HepG2 (cell line): ENCODE measurements around the gene SAMD8. TPM values are rescaled to one million over a fixed set of nuclear protein-coding genes. Genes with fewer than 3 reads are reported as not detected.

Experiments used
- BCL6 ChIP-seq: IDR thresholded peaks from 2 replicates; pipeline ENCODE4 v1.6.1; 2016; ENCODE audit warnings: missing genetic modification reagents, missing compliant biosample characterization
- BRCA1 ChIP-seq: sonication (generic); formaldehyde crosslinking; IDR thresholded peaks from 2 replicates; pipeline ENCODE4 v1.4.0; 2020; ENCODE audit warnings: missing genetic modification reagents
- EHMT2 ChIP-seq: fragments of 200-600 bp; sonication (generic); IDR thresholded peaks from 2 replicates; pipeline ENCODE4 v1.7.0; 2017; ENCODE audit warnings: antibody characterized with exemption, low read depth, low read length, borderline replicate concordance
- IKZF4 ChIP-seq: sonication (generic); formaldehyde crosslinking; IDR thresholded peaks from 2 replicates; pipeline ENCODE4 v1.5.1; 2020; ENCODE audit warnings: borderline replicate concordance, mild to moderate bottlenecking, low read depth, missing genetic modification reagents; ENCODE audit errors: not compliant biosample characterization
- IRX3 ChIP-seq: sonication (generic); formaldehyde crosslinking; IDR thresholded peaks from 2 replicates; pipeline ENCODE4 v1.8.1; 2023; ENCODE audit warnings: mild to moderate bottlenecking, low read depth, missing genetic modification reagents, borderline replicate concordance
- MAFF ChIP-seq: IDR thresholded peaks from 2 replicates; pipeline ENCODE4 v1.6.1; 2011; ENCODE audit warnings: low read depth, low read length, improper control_type of control experiment
- NR3C1 ChIP-seq: sonication (generic); formaldehyde crosslinking; IDR thresholded peaks from 2 replicates; pipeline ENCODE4 v1.4.0; 2020; ENCODE audit warnings: missing genetic modification reagents
- PPARG ChIP-seq: conservative IDR thresholded peaks from 2 replicates; pipeline ENCODE4 v1.6.1; 2016; ENCODE audit warnings: missing biosample characterization, missing genetic modification reagents
- SETDB1 ChIP-seq: sonication (generic); formaldehyde crosslinking; IDR thresholded peaks from 2 replicates; pipeline ENCODE4 v1.5.1; 2020; ENCODE audit warnings: missing genetic modification reagents, mild to moderate bottlenecking, borderline replicate concordance
- ZNF619 ChIP-seq: sonication (generic); formaldehyde crosslinking; IDR thresholded peaks from 2 replicates; pipeline ENCODE4 v1.4.0; 2020; ENCODE audit warnings: mild to moderate bottlenecking, missing genetic modification reagents
- polyA plus RNA-seq, 8 experiments: library from polyadenylated mRNA; depleted of rRNA in 3 of 8; stranded (reverse) in 7 of 8; unstranded in 1 of 8; fragments of >200 nt; fragmentation: Illumina TruSeq in 4 of 8; extraction: Trizol in 4 of 8; gene quantifications; 2 replicates each; pipeline versions ENCODE4 v1.2.1 to v1.2.3, GENCODE V29; 2011 to 2016; ENCODE audit warnings: low read depth in 4 of 8, missing spikeins in 1 of 8, mixed read lengths in 1 of 8; ENCODE audit not compliant: insufficient read depth in 1 of 8
- total RNA-seq, 5 experiments: library from RNA; depleted of rRNA; stranded (reverse); fragments of >200 nt; fragmentation: Illumina TruSeq; extraction: Trizol; gene quantifications; 2 replicates each; pipeline ENCODE4 v1.2.3, GENCODE V29; 2016; ENCODE audit warnings: low read depth in 1 of 5
- TF ChIP-seq, protein P1 (sequence below): IDR thresholded peaks from 2 replicates; pipeline ENCODE4 v1.6.1; 2016; ENCODE audit warnings: mild to moderate bottlenecking
- TF ChIP-seq, protein P2 (sequence below): sonication (generic); formaldehyde crosslinking; IDR thresholded peaks from 2 replicates; pipeline ENCODE4 v1.8.1; 2023; ENCODE audit warnings: mild to moderate bottlenecking, missing genetic modification reagents, borderline replicate concordance
- TF ChIP-seq, protein P3 (sequence below): IDR thresholded peaks from 2 replicates; pipeline ENCODE4 v1.6.1; 2016; ENCODE audit warnings: low read depth
- TF ChIP-seq, protein P4 (sequence below): IDR thresholded peaks from 2 replicates; pipeline ENCODE4 v1.6.1; 2016; ENCODE audit warnings: low read depth, missing genetic modification reagents, missing compliant biosample characterization

Gene SAMD8
- total and polyA plus RNA-seq, 2 of the 13 experiments (the other 11 are each of a cell fraction or from before 2014, with no cell fraction given), result 10.4 to 13.2 TPM

DNA sequence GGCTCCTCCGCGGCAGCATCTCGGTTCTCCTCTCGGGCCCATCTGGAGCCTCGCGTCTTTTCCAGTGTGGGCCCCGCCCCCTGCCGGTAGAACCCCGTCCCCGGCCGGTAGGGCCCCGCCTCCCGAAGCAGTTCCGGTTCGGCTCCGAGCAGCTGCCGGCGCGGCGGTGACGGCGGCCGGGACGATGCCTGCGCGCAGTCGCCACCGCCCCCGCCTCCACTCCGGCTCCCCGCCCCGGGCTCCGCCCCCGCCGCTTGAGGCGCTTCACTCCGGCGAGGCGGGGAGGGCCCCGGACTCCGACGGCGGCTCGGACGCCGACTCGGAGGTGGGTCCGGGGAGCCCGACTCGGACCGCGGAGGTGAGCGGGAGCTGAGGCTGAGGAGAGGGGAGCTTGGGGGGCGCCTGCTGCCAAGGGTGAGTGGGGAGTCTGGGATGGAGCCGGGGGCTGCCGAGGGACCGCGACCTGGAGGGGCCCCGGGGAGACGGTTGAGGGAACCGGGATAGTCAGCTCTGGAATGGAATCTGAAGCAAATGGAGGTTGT lies at the start of gene SAMD8 (continued):
- TF ChIP-seq, protein P1, sequence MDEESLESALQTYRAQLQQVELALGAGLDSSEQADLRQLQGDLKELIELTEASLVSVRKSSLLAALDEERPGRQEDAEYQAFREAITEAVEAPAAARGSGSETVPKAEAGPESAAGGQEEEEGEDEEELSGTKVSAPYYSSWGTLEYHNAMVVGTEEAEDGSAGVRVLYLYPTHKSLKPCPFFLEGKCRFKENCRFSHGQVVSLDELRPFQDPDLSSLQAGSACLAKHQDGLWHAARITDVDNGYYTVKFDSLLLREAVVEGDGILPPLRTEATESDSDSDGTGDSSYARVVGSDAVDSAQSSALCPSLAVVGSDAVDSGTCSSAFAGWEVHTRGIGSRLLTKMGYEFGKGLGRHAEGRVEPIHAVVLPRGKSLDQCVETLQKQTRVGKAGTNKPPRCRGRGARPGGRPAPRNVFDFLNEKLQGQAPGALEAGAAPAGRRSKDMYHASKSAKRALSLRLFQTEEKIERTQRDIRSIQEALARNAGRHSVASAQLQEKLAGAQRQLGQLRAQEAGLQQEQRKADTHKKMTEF, result peak; percentile 61; the same call in 1 of the 2 replicates
- no peak for TF ChIP-seq ZNF619 (CRISPR knock-in tag)
- TF ChIP-seq IKZF4 (CRISPR knock-in tag), result no peak
- no peak for TF ChIP-seq BRCA1 (CRISPR knock-in tag)
- TF ChIP-seq MAFF, result no peak
- TF ChIP-seq, protein P2, sequence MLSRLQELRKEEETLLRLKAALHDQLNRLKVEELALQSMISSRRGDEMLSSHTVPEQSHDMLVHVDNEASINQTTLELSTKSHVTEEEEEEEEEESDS (CRISPR knock-in tag), result 0 out of 2 replicates have a peak, but pooled peaks have one; percentile 73
- no peak for TF ChIP-seq NR3C1 (CRISPR knock-in tag)
- no peak for TF ChIP-seq SETDB1 (CRISPR knock-in tag)
- TF ChIP-seq, protein P3, sequence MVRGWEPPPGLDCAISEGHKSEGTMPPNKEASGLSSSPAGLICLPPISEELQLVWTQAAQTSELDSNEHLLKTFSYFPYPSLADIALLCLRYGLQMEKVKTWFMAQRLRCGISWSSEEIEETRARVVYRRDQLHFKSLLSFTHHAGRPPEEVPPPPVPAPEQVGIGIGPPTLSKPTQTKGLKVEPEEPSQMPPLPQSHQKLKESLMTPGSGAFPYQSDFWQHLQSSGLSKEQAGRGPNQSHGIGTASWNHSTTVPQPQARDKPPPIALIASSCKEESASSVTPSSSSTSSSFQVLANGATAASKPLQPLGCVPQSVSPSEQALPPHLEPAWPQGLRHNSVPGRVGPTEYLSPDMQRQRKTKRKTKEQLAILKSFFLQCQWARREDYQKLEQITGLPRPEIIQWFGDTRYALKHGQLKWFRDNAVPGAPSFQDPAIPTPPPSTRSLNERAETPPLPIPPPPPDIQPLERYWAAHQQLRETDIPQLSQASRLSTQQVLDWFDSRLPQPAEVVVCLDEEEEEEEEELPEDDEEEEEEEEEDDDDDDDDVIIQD (CRISPR knock-in tag), result peak; percentile 10; the same call in 1 of the 2 replicates
- no peak for TF ChIP-seq BCL6 (CRISPR knock-in tag)
- TF ChIP-seq, protein P4, sequence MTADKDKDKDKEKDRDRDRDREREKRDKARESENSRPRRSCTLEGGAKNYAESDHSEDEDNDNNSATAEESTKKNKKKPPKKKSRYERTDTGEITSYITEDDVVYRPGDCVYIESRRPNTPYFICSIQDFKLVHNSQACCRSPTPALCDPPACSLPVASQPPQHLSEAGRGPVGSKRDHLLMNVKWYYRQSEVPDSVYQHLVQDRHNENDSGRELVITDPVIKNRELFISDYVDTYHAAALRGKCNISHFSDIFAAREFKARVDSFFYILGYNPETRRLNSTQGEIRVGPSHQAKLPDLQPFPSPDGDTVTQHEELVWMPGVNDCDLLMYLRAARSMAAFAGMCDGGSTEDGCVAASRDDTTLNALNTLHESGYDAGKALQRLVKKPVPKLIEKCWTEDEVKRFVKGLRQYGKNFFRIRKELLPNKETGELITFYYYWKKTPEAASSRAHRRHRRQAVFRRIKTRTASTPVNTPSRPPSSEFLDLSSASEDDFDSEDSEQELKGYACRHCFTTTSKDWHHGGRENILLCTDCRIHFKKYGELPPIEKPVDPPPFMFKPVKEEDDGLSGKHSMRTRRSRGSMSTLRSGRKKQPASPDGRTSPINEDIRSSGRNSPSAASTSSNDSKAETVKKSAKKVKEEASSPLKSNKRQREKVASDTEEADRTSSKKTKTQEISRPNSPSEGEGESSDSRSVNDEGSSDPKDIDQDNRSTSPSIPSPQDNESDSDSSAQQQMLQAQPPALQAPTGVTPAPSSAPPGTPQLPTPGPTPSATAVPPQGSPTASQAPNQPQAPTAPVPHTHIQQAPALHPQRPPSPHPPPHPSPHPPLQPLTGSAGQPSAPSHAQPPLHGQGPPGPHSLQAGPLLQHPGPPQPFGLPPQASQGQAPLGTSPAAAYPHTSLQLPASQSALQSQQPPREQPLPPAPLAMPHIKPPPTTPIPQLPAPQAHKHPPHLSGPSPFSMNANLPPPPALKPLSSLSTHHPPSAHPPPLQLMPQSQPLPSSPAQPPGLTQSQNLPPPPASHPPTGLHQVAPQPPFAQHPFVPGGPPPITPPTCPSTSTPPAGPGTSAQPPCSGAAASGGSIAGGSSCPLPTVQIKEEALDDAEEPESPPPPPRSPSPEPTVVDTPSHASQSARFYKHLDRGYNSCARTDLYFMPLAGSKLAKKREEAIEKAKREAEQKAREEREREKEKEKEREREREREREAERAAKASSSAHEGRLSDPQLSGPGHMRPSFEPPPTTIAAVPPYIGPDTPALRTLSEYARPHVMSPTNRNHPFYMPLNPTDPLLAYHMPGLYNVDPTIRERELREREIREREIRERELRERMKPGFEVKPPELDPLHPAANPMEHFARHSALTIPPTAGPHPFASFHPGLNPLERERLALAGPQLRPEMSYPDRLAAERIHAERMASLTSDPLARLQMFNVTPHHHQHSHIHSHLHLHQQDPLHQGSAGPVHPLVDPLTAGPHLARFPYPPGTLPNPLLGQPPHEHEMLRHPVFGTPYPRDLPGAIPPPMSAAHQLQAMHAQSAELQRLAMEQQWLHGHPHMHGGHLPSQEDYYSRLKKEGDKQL (CRISPR knock-in tag), result no peak
- no peak for TF ChIP-seq PPARG (CRISPR knock-in tag)
- no peak for TF ChIP-seq EHMT2
- TF ChIP-seq IRX3 (CRISPR knock-in tag), result no peak
